CD4-positive, CD25-positive, alpha-beta regulatory T cell (primary cell): Measurements from ENCODE around the gene TXNDC11. TPM values are rescaled to one million over a fixed set of nuclear protein-coding genes. Genes with fewer than 3 reads are reported as not detected.

Experiments used
- ATAC-seq, 2 donors: fragments of 150-1000 bp; cut with Tn5 transposase; one replicate each; pipeline ENCODE4 v1.10.0; 2021; ENCODE audit warnings: low read depth in 2 of 2, moderate number of reproducible peaks in 2 of 2, moderate library complexity in 1 of 2
- DNase-seq, 3 donors: peaks; one replicate each; pipeline versions ENCODE4 v3.0.0 to v3.0.0-alpha.2; 2012 to 2022; ENCODE audit warnings: mixed read lengths in 1 of 3
- H3K27ac ChIP-seq: one replicate; pipeline ENCODE4 v1.7.0; 2013; ENCODE audit warnings: mild to moderate bottlenecking, low read length; ENCODE audit not compliant: insufficient read depth, poor library complexity, severe bottlenecking
- H3K27me3 ChIP-seq: one replicate; pipeline ENCODE4 v1.7.0; 2013; ENCODE audit warnings: low read length; ENCODE audit not compliant: control insufficient read depth, insufficient read depth
- H3K36me3 ChIP-seq: one replicate; pipeline ENCODE4 v1.7.0; 2013; ENCODE audit warnings: mild to moderate bottlenecking, low read length, moderate library complexity; ENCODE audit not compliant: control insufficient read depth, insufficient read depth
- H3K4me1 ChIP-seq: 2 replicates; pipeline ENCODE4 v1.7.0; 2013; ENCODE audit warnings: mild to moderate bottlenecking, low read length; ENCODE audit not compliant: insufficient read depth, control insufficient read depth, poor library complexity, severe bottlenecking
- H3K4me3 ChIP-seq: one replicate; pipeline ENCODE4 v1.7.0; 2013; ENCODE audit warnings: low read depth, mild to moderate bottlenecking, low read length, moderate library complexity
- H3K9me3 ChIP-seq, 2 experiments: 1 replicate in 1 of 2; 2 replicates in 1 of 2; pipeline ENCODE4 v1.7.0; 2013; ENCODE audit warnings: low read length in 2 of 2, mild to moderate bottlenecking in 1 of 2, moderate library complexity in 1 of 2; ENCODE audit not compliant: control insufficient read depth in 2 of 2
- H3K27ac Mint-ChIP-seq, 3 donors: one replicate each; pipeline ENCODE4 v1.8.0; 2020 to 2022; ENCODE audit warnings: mild to moderate bottlenecking in 3 of 3, mixed read lengths in 3 of 3, moderate library complexity in 2 of 3
- H3K27me3 Mint-ChIP-seq: one replicate; pipeline ENCODE4 v1.8.0; 2022; ENCODE audit warnings: mild to moderate bottlenecking, mixed read lengths
- H3K36me3 Mint-ChIP-seq: one replicate; pipeline ENCODE4 v1.8.0; 2020; ENCODE audit warnings: mixed read lengths
- H3K4me1 Mint-ChIP-seq, 4 donors: one replicate each; pipeline ENCODE4 v1.8.0; 2020 to 2022; ENCODE audit warnings: mixed read lengths in 4 of 4, mild to moderate bottlenecking in 1 of 4
- H3K4me3 Mint-ChIP-seq, 4 donors: one replicate each; pipeline ENCODE4 v1.8.0; 2020 to 2022; ENCODE audit warnings: mild to moderate bottlenecking in 4 of 4, mixed read lengths in 4 of 4, moderate library complexity in 3 of 4
- H3K9me3 Mint-ChIP-seq, 7 donors: one replicate each; pipeline ENCODE4 v1.8.0; 2020 to 2022; ENCODE audit warnings: mixed read lengths in 7 of 7, mild to moderate bottlenecking in 3 of 7, moderate library complexity in 2 of 7
- polyA plus RNA-seq, 4 donors: library from polyadenylated mRNA; unstranded; fragments of 300-500 nt; fragmentation: Illumina TruSeq; gene quantifications; one replicate each; pipeline ENCODE4 v1.2.3, GENCODE V29; 2021
- total RNA-seq: library from RNA; stranded (reverse); gene quantifications from one replicate; pipeline ENCODE4 v1.2.3, GENCODE V29; 2022

The TXNDC11 gene
- total and polyA plus RNA-seq, 5 donors from 2014 or later = 64.9 to 178 (median 71.3) TPM

DNA sequence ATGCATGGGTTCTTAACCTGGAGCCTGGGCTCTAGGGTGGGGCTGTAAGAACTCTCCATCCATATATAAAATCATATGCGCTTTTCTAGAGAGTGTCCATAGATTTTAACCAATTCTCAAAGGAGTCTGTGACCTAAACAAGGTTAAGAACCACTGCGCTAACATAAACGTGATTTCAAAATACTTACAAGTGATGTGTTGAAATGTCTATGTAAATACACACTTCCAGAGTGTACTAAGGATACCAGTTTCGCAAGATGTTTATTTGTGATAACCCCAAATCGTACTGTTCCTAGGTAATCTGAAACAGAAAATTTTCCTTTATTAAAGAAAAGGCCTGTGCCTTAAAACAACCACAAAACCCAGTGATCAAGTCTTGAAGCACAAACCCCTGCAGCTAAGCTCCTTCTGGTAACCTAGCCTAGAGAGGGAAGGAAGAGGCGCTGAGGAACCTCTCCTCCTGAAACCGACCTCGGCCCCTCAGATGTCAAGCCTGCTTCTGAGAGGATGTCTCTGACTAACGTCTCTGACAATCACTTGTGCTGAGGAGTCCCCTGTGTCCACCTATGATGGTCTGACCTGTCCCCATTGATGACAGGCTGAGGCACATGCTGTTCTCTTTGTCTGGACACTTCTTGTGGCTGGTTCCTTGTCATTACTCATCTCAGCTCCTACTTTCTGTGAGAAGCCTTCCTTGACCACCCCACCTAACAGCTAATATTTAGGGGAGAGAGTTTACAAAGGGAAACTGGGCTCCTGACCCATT, 42.2 kb downstream of the TXNDC11 start:
- Mint-ChIP-seq H3K36me3 (peaks cover 63% of the 10 kb centered on the region), H3K27me3 (no peaks in the 10 kb centered on the region), H3K4me1 (peaks cover 33 to 83% (median 63%) of the 10 kb centered on the region in 4 donors), H3K4me3 (peak overlapping the region in 1 of 4 donors; percentile 29), H3K9me3 (peaks cover 0 to 2% (median 0%) of the 10 kb centered on the region in 7 donors), H3K27ac (peak overlapping the region in 2 of 3 donors; percentile 39 to 44)
- no peaks in the 10 kb centered on the region for H3K27me3 ChIP-seq
- H3K36me3 ChIP-seq = peaks cover 50% of the 10 kb centered on the region
- H3K9me3 ChIP-seq = no peaks in the 10 kb centered on the region
- no peak for DNase-seq
- H3K4me1 ChIP-seq = peaks cover 27% of the 10 kb centered on the region
- no peak overlapping the region for H3K27ac ChIP-seq
- H3K4me3 ChIP-seq = no peak overlapping the region
- ATAC-seq = no peak

DNA sequence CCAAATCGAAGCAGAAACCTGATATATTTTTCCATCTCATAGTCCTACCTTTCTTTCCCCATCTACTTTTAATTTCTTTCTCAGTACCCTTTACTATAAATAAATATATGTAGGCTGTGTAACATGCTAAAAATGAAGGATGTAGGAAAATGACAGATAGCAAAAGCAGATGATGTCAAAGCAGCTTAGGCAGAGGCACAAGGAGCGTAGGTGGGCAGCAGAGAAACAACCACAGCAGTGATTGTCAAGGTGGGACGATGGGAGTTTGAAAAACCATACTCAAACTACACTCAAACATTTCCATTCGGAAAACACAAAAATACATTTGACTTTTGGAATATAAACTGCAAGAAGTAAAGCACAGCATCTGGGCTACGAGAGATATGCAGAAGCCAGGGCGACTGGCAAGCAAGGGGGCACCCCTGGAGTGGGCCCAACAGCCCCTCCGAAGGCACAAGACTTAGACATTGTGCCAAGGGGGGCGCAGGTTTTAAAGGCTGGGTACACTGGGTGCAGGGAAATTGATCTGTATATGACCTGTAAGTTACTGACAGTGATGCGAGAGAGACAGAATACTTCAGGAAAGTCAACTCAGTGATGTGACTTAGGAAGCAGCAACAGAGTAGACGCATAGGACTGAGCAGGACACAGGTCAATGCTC, 43.3 kb downstream of the TXNDC11 start:
- Mint-ChIP-seq H3K9me3 (peaks cover 0 to 2% (median 0%) of the 10 kb centered on the region in 7 donors), H3K4me1 (peaks cover 30 to 82% (median 60%) of the 10 kb centered on the region in 4 donors), H3K36me3 (peaks cover 60% of the 10 kb centered on the region), H3K27ac (peak overlapping the region; percentile 76 to 90 (median 86)), H3K27me3 (no peaks in the 10 kb centered on the region), H3K4me3 (peak overlapping the region in 1 of 4 donors; percentile 41)
- no peak overlapping the region for H3K4me3 ChIP-seq
- peaks cover 59% of the 10 kb centered on the region for H3K36me3 ChIP-seq
- DNase-seq (no peak), ATAC-seq (no peak)
- no peaks in the 10 kb centered on the region for H3K9me3 ChIP-seq
- H3K4me1 ChIP-seq = peaks cover 27% of the 10 kb centered on the region
- no peaks in the 10 kb centered on the region for H3K27me3 ChIP-seq
- no peak overlapping the region for H3K27ac ChIP-seq

DNA sequence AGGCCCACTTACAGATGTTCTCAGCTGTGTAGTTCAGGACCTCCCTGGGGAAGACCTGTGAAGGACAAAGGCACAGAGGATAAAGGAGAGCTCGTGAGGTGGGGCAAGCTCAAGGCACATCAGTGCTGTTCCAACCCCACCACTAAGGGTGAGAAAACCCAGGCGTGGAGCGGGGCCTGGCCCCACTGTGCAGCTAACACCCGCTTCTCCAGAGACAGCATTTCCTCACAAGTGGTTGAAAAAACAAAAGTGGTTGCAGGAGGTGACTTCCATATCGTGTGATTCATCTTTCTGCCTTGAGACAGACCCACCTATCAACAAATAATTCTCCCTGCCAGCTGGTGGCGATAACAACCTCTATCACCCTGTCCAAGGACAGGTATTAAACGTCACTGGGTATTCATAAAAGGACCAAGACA, 44.4 kb downstream of the TXNDC11 start:
- ATAC-seq (peak; percentile 62 to 74), DNase-seq (peak in 1 of 3 donors; percentile 58)
- Mint-ChIP-seq H3K9me3 (peaks cover 0 to 2% (median 0%) of the 10 kb centered on the region in 7 donors), H3K4me3 (peak overlapping the region in 1 of 4 donors; percentile 63), H3K4me1 (peaks cover 26 to 71% (median 53%) of the 10 kb centered on the region in 4 donors), H3K27me3 (no peaks in the 10 kb centered on the region), H3K27ac (peak overlapping the region in 2 of 3 donors; percentile 76 to 85), H3K36me3 (peaks cover 53% of the 10 kb centered on the region)
- Histone ChIP-seq H3K9me3 (no peaks in the 10 kb centered on the region), H3K36me3 (peaks cover 66% of the 10 kb centered on the region), H3K27ac (no peak overlapping the region), H3K4me1 (peaks cover 27% of the 10 kb centered on the region), H3K27me3 (no peaks in the 10 kb centered on the region), H3K4me3 (no peak overlapping the region)

GRCh38 chr16:11697319-11697718, 45.3 kb downstream of the TXNDC11 start:
- Histone ChIP-seq H3K27me3 (no peaks in the 10 kb centered on the region), H3K9me3 (no peaks in the 10 kb centered on the region), H3K36me3 (peaks cover 73% of the 10 kb centered on the region), H3K27ac (no peak overlapping the region), H3K4me1 (peaks cover 27% of the 10 kb centered on the region), H3K4me3 (no peak overlapping the region)
- H3K27me3 Mint-ChIP-seq = no peaks in the 10 kb centered on the region
- no peak overlapping the region for H3K4me3 Mint-ChIP-seq
- H3K36me3 Mint-ChIP-seq = peaks cover 55% of the 10 kb centered on the region
- ATAC-seq (no peak), DNase-seq (no peak)
- H3K27ac Mint-ChIP-seq = peak overlapping the region in 2 of 3 donors; percentile 45 to 85
- H3K4me1 Mint-ChIP-seq = peaks cover 26 to 64% (median 47%) of the 10 kb centered on the region in 4 donors
- no peaks in the 10 kb centered on the region for H3K9me3 Mint-ChIP-seq

DNA sequence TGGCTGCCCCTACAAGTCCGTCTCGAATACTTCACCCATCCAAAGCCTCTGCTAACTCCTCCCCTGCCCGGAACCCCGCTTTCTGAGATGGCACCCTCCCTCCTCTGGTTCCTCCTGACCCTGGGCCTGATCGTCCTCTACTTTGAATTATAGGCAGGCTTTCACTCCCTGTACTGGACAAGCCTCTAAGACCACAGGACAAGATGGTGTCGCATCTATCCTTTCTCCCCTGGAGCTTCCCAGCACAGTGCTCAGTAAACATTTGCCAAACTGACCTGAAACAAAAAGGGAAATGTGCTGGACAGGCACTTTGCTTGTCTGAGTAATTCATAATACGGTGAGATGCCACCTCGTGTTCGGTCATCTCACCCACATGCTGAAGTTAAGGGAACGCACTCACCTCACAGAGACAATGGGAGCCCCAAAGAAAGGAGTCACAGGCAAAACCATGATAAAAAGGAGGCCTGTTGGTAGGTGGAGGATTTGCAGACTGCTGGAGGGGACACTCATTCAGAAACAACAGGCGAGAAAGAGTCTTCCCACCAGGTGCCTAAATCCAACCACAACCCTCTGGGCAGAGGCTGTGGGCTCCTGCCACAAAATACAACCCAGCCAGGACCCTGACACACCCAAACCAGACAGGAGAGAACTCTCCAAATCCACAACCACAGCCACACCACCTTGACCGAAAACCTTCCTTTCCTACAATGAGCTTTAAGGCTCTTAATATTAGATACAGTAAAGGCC, 46.2 kb downstream of the TXNDC11 start:
- peak overlapping the region; percentile 49 to 92 (median 75) for H3K27ac Mint-ChIP-seq
- Histone ChIP-seq H3K36me3 (peaks cover 78% of the 10 kb centered on the region), H3K4me3 (no peak overlapping the region), H3K4me1 (peaks cover 27% of the 10 kb centered on the region), H3K27me3 (no peaks in the 10 kb centered on the region), H3K27ac (no peak overlapping the region), H3K9me3 (no peaks in the 10 kb centered on the region)
- ATAC-seq (no peak), DNase-seq (no peak)
- no peaks in the 10 kb centered on the region for H3K27me3 Mint-ChIP-seq
- H3K9me3 Mint-ChIP-seq = no peaks in the 10 kb centered on the region
- H3K4me3 Mint-ChIP-seq = peak overlapping the region in 1 of 4 donors; percentile 85
- H3K4me1 Mint-ChIP-seq = peaks cover 22 to 60% (median 42%) of the 10 kb centered on the region in 4 donors
- H3K36me3 Mint-ChIP-seq = peaks cover 60% of the 10 kb centered on the region

DNA sequence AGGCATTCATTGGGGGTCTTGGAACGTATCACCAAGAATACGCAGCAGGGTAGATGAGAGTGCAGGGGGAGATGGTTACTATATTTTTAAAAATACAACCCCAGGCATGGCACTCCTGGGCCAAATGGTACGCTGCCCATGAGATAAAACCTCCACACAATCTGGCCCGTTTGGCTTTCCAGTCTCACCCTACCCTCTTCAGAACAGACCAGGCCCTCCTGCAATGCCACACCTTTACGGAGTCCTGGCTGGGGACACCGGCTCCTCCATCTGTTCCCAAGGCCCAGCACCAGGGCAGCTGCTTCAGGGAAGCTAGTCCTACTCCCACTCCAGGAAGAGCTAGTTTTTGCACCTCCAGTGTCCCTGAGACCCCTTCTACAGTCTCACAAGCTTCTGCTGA, 50.0 kb downstream of the TXNDC11 start:
- H3K4me3 ChIP-seq = no peak overlapping the region
- H3K4me3 Mint-ChIP-seq = peak overlapping the region in 1 of 4 donors; percentile 11
- DNase-seq (no peak), ATAC-seq (no peak)
- no peak overlapping the region for H3K27ac ChIP-seq
- peaks cover 75% of the 10 kb centered on the region for H3K36me3 ChIP-seq
- no peaks in the 10 kb centered on the region for H3K9me3 Mint-ChIP-seq
- peaks cover 10 to 56% (median 33%) of the 10 kb centered on the region in 4 donors for H3K4me1 Mint-ChIP-seq
- peaks cover 52% of the 10 kb centered on the region for H3K36me3 Mint-ChIP-seq
- H3K27ac Mint-ChIP-seq = peak overlapping the region in 1 of 3 donors; percentile 27
- no peaks in the 10 kb centered on the region for H3K27me3 Mint-ChIP-seq
- H3K4me1 ChIP-seq = peaks cover 27% of the 10 kb centered on the region
- no peaks in the 10 kb centered on the region for H3K9me3 ChIP-seq
- no peaks in the 10 kb centered on the region for H3K27me3 ChIP-seq

GRCh38 chr16:11692171-11692570, 50.5 kb downstream of the TXNDC11 start:
- H3K27ac ChIP-seq = no peak overlapping the region
- no peak overlapping the region for H3K4me3 ChIP-seq
- no peaks in the 10 kb centered on the region for H3K9me3 ChIP-seq
- Mint-ChIP-seq H3K9me3 (no peaks in the 10 kb centered on the region), H3K27me3 (no peaks in the 10 kb centered on the region), H3K36me3 (peaks cover 54% of the 10 kb centered on the region), H3K4me1 (peaks cover 10 to 56% (median 33%) of the 10 kb centered on the region in 4 donors), H3K27ac (peak overlapping the region in 1 of 3 donors; percentile 27), H3K4me3 (no peak overlapping the region)
- no peak for DNase-seq
- H3K27me3 ChIP-seq = no peaks in the 10 kb centered on the region
- H3K36me3 ChIP-seq = peaks cover 75% of the 10 kb centered on the region
- ATAC-seq = no peak
- peaks cover 22% of the 10 kb centered on the region for H3K4me1 ChIP-seq
